ENCODE measurements around the gene CBLB.

CBLB gene

DNA sequence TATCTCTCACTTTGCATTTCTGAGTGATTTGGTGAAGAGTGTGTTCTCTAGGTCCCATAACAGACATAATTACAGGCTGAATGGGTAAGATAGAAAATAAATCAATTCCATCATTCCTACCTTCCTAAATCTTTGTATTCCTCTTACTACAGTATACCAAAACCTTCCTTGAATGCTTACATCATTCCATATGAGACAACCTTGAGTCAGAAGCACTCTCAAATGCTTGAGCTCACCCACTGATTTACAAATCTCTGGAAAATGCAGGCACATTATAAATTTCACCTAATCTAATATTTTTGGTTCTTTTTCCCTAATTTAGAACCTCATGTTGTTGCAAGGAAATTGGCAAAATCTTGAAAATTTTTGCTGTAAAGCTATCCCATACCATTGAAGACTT, 239.1 kb downstream of the CBLB start:
- Mint-ChIP-seq H3K4me1 (ENCODE audit: low read depth) (no peaks in the 10 kb centered on the region), H3K9me3 (ENCODE audit: low read depth) (no peaks in the 10 kb centered on the region), H3K36me3 (no peaks in the 10 kb centered on the region), H3K27me3 (no peaks in the 10 kb centered on the region), H3K27ac (no peak overlapping the region), H3K4me3 (no peak overlapping the region)

- Mint-ChIP-seq H3K4me3 (no peak overlapping the region), H3K36me3 (no peaks in the 10 kb centered on the region), H3K9me3 (ENCODE audit: low read depth) (no peaks in the 10 kb centered on the region), H3K27me3 (no peaks in the 10 kb centered on the region), H3K4me1 (ENCODE audit: low read depth) (no peaks in the 10 kb centered on the region), H3K27ac (no peak overlapping the region)
Measured at GRCh38 chr3:105626739-105627138, 242.1 kb downstream of the CBLB start.

GRCh38 chr3:105622169-105622568, 246.6 kb downstream of the CBLB start:
- H3K27me3 Mint-ChIP-seq = no peaks in the 10 kb centered on the region
- H3K27ac Mint-ChIP-seq = no peak overlapping the region
- H3K36me3 Mint-ChIP-seq = no peaks in the 10 kb centered on the region
- no peaks in the 10 kb centered on the region for H3K9me3 Mint-ChIP-seq (ENCODE audit: low read depth)
- H3K4me1 Mint-ChIP-seq (ENCODE audit: low read depth) = no peaks in the 10 kb centered on the region
- no peak overlapping the region for H3K4me3 Mint-ChIP-seq

DNA sequence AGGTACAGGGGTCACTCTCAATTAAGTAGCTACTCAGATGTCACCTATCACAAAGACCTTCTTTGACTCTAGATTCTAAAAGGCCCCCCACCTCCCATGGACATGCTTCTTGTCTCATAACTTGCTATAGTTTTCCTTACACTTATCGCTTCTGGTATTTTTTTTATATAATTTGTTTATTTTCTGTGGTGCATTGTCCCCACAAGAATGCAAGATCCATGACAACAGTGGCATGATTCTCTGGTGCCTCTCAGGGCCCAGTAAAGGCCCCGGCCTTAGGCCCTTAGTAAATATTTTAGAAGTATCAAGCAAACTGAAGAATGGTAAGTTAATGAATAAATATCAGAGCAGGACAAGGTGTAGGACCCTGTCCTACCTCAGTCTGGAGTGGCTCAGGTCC, 248.6 kb downstream of the CBLB start:
- H3K27me3 Mint-ChIP-seq = no peaks in the 10 kb centered on the region
- H3K27ac Mint-ChIP-seq = no peak overlapping the region
- no peaks in the 10 kb centered on the region for H3K4me1 Mint-ChIP-seq (ENCODE audit: low read depth)
- no peak overlapping the region for H3K4me3 Mint-ChIP-seq
- H3K36me3 Mint-ChIP-seq = no peaks in the 10 kb centered on the region
- H3K9me3 Mint-ChIP-seq (ENCODE audit: low read depth) = no peaks in the 10 kb centered on the region

DNA sequence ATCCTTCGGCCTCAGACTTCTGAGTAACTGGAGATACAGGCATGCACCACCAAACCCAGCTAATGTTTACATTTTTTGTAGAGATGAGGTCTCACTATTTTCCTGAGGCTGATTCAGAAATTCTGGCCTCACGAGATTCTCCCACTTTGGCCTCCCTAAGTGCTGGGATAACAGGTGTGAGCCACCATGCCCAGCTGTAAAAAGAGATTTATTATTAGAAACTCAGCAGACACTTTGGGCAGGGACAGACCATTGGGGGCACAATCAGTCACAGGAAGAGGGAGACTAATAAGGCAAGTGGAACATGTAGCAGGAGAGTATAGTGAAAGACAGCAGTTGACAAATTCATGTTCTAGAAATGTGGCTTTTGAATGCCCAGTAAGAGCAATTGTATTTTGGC, 249.2 kb downstream of the CBLB start:
- H3K4me1 Mint-ChIP-seq (ENCODE audit: low read depth) = no peaks in the 10 kb centered on the region
- no peak overlapping the region for H3K4me3 Mint-ChIP-seq
- no peaks in the 10 kb centered on the region for H3K36me3 Mint-ChIP-seq
- no peak overlapping the region for H3K27ac Mint-ChIP-seq
- H3K27me3 Mint-ChIP-seq = no peaks in the 10 kb centered on the region
- no peaks in the 10 kb centered on the region for H3K9me3 Mint-ChIP-seq (ENCODE audit: low read depth)

GRCh38 chr3:105618556-105618955, 250.3 kb downstream of the CBLB start:
- Mint-ChIP-seq H3K36me3 (no peaks in the 10 kb centered on the region), H3K9me3 (ENCODE audit: low read depth) (no peaks in the 10 kb centered on the region), H3K27me3 (no peaks in the 10 kb centered on the region), H3K4me3 (no peak overlapping the region), H3K27ac (no peak overlapping the region), H3K4me1 (ENCODE audit: low read depth) (no peaks in the 10 kb centered on the region)

- Mint-ChIP-seq H3K9me3 (ENCODE audit: low read depth) (no peaks in the 10 kb centered on the region), H3K27me3 (no peaks in the 10 kb centered on the region), H3K27ac (no peak overlapping the region), H3K4me3 (no peak overlapping the region), H3K4me1 (ENCODE audit: low read depth) (no peaks in the 10 kb centered on the region), H3K36me3 (no peaks in the 10 kb centered on the region)
Measured at GRCh38 chr3:105616374-105617121, 252.3 kb downstream of the CBLB start.

DNA sequence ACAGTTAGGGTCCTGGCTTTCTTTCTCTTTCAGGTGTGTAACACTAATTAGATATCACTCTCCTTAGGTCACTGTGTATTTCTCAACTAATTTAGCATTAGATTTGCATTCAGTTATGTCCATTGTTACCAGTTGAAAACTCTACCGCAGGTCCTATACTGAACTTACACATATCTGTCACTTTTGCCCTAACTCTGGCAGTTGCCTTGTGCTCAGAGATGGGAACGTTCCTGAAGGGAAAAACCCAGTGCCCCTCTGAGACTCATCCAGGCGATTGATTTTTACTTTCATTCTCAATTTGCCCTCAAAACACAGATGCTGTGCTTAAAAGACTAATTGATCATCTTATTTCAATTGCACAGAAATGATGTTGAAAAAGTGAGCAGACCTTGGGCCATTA, 253.0 kb downstream of the CBLB start:
- Mint-ChIP-seq H3K4me3 (no peak overlapping the region), H3K9me3 (ENCODE audit: low read depth) (no peaks in the 10 kb centered on the region), H3K36me3 (no peaks in the 10 kb centered on the region), H3K4me1 (ENCODE audit: low read depth) (no peaks in the 10 kb centered on the region), H3K27me3 (no peaks in the 10 kb centered on the region), H3K27ac (no peak overlapping the region)

DNA sequence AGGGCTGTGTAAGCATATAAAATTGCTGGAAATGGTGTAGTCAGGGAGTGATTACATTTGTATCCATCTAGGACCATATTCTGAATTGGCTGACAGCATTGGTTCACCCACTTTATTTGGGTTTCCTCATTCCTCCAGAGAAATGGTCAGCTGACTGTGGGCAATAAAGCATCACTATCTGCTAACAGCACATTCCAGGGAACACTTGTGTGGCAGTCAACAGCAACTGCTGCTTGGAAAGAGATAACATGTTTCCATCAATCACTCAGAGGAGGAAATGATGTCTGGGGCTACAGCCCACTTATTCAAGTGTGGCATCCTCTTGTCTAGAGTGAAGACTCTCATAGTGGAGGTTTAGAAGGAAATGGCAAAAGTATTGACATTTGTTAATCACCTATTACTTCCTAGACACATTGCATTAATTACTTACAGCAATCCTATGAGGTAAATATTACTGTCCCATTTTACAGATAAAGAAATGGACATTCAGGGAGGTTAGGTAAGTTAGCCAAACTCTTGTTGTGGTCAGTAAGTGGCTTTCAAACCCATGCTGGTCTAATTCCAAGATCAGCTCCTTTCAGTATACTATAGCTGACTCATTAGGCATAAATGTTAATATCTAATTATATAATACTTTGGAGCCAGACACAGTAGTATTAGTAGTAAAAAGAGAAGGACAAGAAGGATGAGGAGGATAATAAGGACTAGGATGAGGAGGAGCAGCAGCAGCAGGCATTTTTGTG, 254.4 kb downstream of the CBLB start:
- Mint-ChIP-seq H3K27ac (no peak overlapping the region), H3K4me1 (ENCODE audit: low read depth) (no peaks in the 10 kb centered on the region), H3K36me3 (no peaks in the 10 kb centered on the region), H3K4me3 (no peak overlapping the region), H3K27me3 (no peaks in the 10 kb centered on the region), H3K9me3 (ENCODE audit: low read depth) (no peaks in the 10 kb centered on the region)

DNA sequence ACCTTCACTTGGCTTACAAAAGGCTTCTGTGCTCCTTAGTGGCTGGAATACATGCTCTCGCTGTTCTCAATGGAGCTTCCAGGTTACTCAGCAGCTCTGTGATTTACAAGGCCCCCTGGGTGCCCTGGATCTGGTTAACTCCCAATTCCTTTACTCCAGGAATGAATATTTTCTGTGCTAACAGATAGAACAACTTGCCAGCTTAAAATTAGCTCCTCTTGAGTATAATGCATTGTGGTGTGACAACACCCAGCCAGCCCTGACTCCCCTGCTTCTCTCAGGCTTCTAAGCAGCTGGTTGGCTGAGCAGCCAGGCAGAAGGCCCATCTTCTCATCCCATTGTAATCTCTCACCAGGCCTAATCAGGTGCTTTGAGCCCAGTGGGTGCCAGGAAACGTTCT, 255.7 kb downstream of the CBLB start:
- no peaks in the 10 kb centered on the region for H3K4me1 Mint-ChIP-seq (ENCODE audit: low read depth)
- no peaks in the 10 kb centered on the region for H3K36me3 Mint-ChIP-seq
- H3K4me3 Mint-ChIP-seq = no peak overlapping the region
- peaks cover 2% of the 10 kb centered on the region for H3K27me3 Mint-ChIP-seq
- no peak overlapping the region for H3K27ac Mint-ChIP-seq
- H3K9me3 Mint-ChIP-seq (ENCODE audit: low read depth) = no peaks in the 10 kb centered on the region

DNA sequence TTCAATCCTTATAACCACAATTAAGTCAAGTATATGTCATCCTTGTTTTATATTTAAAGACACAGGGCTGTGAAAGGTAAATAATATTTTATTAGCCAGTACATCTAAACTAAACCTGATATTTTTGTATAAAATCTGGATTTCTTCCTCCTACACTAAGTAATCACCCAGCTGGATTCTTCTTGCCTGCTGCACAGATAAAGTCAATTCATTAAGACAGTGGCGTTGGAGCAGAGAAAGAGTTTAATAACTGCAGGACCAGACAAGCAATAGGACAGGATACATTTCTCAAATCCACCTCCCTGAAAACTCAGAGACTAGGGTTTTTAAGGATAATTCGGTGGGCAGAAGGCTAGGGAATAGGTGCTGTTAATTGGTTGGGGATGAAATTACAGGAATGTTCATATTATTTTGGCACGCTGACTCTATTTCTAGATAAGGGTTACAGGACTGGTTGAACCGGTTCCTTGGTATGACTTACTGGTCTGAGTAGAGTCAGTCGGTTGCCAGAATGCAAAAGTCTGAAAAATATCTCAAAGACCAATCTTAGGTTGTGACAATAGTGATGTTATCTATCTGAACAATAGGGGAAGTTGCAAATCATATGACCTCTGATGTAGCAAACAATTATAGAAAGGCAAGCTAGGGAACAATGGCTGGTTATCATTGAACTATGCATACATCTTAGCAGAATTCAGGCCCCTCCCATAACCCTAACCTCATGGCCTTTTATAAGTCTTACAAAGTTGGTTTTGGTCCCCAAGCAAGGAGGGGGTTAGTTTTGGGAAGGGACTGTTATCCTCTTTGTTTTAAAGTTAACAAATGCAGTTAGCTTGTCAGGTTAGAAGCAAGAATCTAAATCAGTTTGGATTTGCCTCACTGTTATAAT, 257.3 kb downstream of the CBLB start:
- Mint-ChIP-seq H3K27ac (no peak overlapping the region), H3K36me3 (no peaks in the 10 kb centered on the region), H3K4me3 (no peak overlapping the region), H3K9me3 (ENCODE audit: low read depth) (no peaks in the 10 kb centered on the region), H3K27me3 (peaks cover 2% of the 10 kb centered on the region), H3K4me1 (ENCODE audit: low read depth) (no peaks in the 10 kb centered on the region)

- Mint-ChIP-seq H3K36me3 (no peaks in the 10 kb centered on the region), H3K4me1 (ENCODE audit: low read depth) (no peaks in the 10 kb centered on the region)
Measured at GRCh38 chr3:105610473-105610872, 258.3 kb downstream of the CBLB start.

DNA sequence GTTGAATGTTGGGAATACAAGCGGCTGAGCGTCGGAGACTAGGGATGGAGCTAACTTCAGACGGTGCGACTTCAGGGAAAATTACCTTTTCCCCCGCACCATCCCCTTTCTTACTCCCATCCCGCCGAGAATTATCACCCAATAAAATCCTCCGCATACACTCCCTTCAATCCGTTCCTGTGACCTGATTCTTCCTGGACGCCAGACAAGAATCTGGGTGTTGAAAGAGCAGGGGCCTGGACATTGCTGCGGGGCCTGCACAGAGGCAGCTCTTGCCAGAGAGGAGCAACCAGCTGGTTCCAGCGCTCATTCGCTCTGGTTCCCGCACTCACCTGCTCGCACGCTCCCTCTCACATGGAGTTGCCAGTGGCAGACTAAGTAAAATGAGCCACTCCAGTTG, 260.2 kb downstream of the CBLB start:
- no peak overlapping the region for H3K27ac Mint-ChIP-seq
- H3K27me3 Mint-ChIP-seq = peaks cover 2% of the 10 kb centered on the region
- H3K9me3 Mint-ChIP-seq (ENCODE audit: low read depth) = no peaks in the 10 kb centered on the region
- no peaks in the 10 kb centered on the region for H3K36me3 Mint-ChIP-seq
- H3K4me1 Mint-ChIP-seq (ENCODE audit: low read depth) = no peaks in the 10 kb centered on the region
- no peak overlapping the region for H3K4me3 Mint-ChIP-seq

More at GRCh38 chr3:105610473-105610872, 258.3 kb downstream of the CBLB start:
- no peaks in the 10 kb centered on the region for H3K9me3 Mint-ChIP-seq (ENCODE audit: low read depth)
- H3K27me3 Mint-ChIP-seq = peaks cover 2% of the 10 kb centered on the region
- no peak overlapping the region for H3K4me3 Mint-ChIP-seq
- H3K27ac Mint-ChIP-seq = no peak overlapping the region

DNA sequence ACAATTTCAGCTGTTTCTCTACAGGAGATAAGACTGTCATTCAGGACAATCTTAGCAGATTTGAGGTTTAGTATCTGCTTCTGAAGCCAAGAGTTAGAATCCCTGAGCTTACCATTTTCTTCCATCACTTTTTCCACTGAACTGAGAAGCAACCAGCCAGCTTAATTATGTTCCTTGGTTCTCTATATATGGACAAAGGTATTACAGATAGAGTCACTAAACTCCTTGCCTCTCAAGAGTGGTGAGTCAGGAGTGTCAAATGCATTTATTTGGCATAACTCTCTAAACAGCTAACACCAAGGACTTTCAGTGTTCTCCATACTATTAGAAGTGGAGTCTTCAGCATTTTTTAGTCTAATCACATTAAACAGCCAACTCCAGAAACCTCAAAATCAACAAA, 262.8 kb downstream of the CBLB start:
- Mint-ChIP-seq H3K27me3 (peaks cover 2% of the 10 kb centered on the region), H3K9me3 (ENCODE audit: low read depth) (no peaks in the 10 kb centered on the region), H3K4me3 (no peak overlapping the region), H3K4me1 (ENCODE audit: low read depth) (no peaks in the 10 kb centered on the region), H3K36me3 (no peaks in the 10 kb centered on the region), H3K27ac (no peak overlapping the region)

Data from activated naive CD8-positive, alpha-beta T cell (primary cell).